ENCODE data around the gene TRABD2B. TPM values are rescaled to one million over a fixed set of nuclear protein-coding genes. Genes with fewer than 3 reads are reported as not detected.

Gene TRABD2B
- total and polyA plus RNA-seq, 2 donors (not counting 1 experiment from before 2014, with no cell fraction given), result under 0.01 TPM; not detected in 1

DNA sequence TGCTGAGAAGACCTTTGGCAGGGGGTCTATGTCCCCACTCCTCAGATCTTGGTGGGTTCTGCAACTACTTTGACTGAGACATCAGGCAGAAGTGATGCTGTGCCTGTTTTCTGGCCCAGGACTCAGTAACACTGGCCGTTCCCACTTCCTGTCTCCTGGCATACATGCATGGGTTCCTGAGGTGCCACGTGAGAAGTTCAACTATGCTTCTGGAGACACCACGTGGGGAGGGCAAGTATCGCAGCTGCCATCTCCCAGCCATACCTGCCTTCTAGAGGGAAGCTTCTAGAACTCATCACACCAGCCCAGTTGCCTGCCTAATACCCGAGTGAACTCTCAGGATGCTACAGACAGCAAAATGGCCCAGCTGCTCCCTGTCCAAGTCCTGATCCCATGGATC, 65.8 kb downstream of the TRABD2B start:
- Histone ChIP-seq H3K9ac (ENCODE audit: insufficient read depth, low read length) (no peak overlapping the region), H3K4me2 (ENCODE audit: extremely low read depth, insufficient read depth, low read length) (no peak overlapping the region), H3K4me3 (replicated peaks in 1 of 4; ENCODE audit: control extremely low read depth in 1 of 4, insufficient read depth in 1 of 4, low read depth in 3 of 4, low read length in 4 of 4) (no peak overlapping the region), H3K36me3 (ENCODE audit: control insufficient read depth, insufficient read depth, low read length) (no peaks in the 10 kb centered on the region), H2AFZ (ENCODE audit: low read length) (no peak overlapping the region), H3K79me2 (ENCODE audit: control insufficient read depth, insufficient read depth, low read length) (no peaks in the 10 kb centered on the region), H3K4me1 (ENCODE audit: control insufficient read depth, extremely low read depth, insufficient read depth, low read length) (no peaks in the 10 kb centered on the region), H4K20me1 (ENCODE audit: control insufficient read depth, extremely low read depth, insufficient read depth, low read length) (no peaks in the 10 kb centered on the region), H3K27me3 (ENCODE audit: control insufficient read depth, insufficient read depth, low read length) (no peaks in the 10 kb centered on the region), H3K9me3 (ENCODE audit: control insufficient read depth, insufficient read depth, low read depth, low read length) (no peaks in the 10 kb centered on the region), H3K27ac (ENCODE audit: insufficient read depth, low read length) (no peak overlapping the region)
- no peak for TF ChIP-seq EZH2 (IDR thresholded peaks at IDR 0.05; ENCODE audit: low read length, missing control alignments)
- TF ChIP-seq, protein P1, sequence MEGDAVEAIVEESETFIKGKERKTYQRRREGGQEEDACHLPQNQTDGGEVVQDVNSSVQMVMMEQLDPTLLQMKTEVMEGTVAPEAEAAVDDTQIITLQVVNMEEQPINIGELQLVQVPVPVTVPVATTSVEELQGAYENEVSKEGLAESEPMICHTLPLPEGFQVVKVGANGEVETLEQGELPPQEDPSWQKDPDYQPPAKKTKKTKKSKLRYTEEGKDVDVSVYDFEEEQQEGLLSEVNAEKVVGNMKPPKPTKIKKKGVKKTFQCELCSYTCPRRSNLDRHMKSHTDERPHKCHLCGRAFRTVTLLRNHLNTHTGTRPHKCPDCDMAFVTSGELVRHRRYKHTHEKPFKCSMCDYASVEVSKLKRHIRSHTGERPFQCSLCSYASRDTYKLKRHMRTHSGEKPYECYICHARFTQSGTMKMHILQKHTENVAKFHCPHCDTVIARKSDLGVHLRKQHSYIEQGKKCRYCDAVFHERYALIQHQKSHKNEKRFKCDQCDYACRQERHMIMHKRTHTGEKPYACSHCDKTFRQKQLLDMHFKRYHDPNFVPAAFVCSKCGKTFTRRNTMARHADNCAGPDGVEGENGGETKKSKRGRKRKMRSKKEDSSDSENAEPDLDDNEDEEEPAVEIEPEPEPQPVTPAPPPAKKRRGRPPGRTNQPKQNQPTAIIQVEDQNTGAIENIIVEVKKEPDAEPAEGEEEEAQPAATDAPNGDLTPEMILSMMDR (conservative IDR thresholded peaks at IDR 0.05 in 1 of 2, IDR thresholded peaks at IDR 0.05 in 1 of 2; ENCODE audit: low read depth in 1 of 2, low read length in 2 of 2), result no peak
- no peak for DNase-seq (ENCODE audit: low read depth in 2 of 2)

DNA sequence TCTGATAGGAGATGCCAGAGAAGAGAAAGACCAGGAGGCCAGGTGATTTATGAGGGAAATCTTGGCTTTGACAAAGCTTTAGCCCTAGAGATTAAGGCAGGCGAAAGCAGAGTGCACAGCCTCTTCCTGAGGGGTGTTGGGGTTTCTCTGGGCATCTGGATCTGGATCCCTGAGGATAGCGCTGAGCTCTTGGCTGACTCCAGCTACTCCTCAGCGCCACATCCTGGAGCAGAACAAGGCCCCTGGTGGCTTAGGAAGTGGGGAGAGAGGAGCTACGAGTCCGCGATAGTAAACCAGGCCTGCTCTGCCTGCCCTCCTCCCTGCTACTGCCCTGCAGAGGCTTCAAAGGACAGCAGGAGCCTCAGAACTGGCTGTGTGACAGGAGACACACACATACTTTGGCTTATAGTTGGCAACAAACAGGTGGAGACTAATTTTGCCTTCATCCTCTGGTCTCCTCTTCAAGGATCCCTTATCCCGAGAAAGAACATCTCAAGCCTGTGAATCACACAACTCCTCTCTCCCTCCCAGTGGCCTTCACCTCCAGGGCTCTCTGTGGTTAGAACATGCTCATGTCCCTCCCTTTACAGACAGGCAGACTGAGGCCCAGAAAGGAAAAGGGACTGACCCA, 66.9 kb downstream of the TRABD2B start:
- Histone ChIP-seq H3K9me3 (ENCODE audit: control insufficient read depth, insufficient read depth, low read depth, low read length) (no peaks in the 10 kb centered on the region), H2AFZ (ENCODE audit: low read length) (no peak overlapping the region), H3K4me3 (replicated peaks in 1 of 4; ENCODE audit: control extremely low read depth in 1 of 4, insufficient read depth in 1 of 4, low read depth in 3 of 4, low read length in 4 of 4) (no peak overlapping the region), H3K4me1 (ENCODE audit: control insufficient read depth, extremely low read depth, insufficient read depth, low read length) (no peaks in the 10 kb centered on the region), H3K9ac (ENCODE audit: insufficient read depth, low read length) (no peak overlapping the region), H3K36me3 (ENCODE audit: control insufficient read depth, insufficient read depth, low read length) (no peaks in the 10 kb centered on the region), H3K79me2 (ENCODE audit: control insufficient read depth, insufficient read depth, low read length) (no peaks in the 10 kb centered on the region), H3K27me3 (ENCODE audit: control insufficient read depth, insufficient read depth, low read length) (no peaks in the 10 kb centered on the region), H3K27ac (ENCODE audit: insufficient read depth, low read length) (no peak overlapping the region), H4K20me1 (ENCODE audit: control insufficient read depth, extremely low read depth, insufficient read depth, low read length) (no peaks in the 10 kb centered on the region), H3K4me2 (ENCODE audit: extremely low read depth, insufficient read depth, low read length) (no peak overlapping the region)
- no peak for DNase-seq (ENCODE audit: low read depth in 2 of 2)
- TF ChIP-seq, protein P1 (conservative IDR thresholded peaks at IDR 0.05 in 1 of 2, IDR thresholded peaks at IDR 0.05 in 1 of 2; ENCODE audit: low read depth in 1 of 2, low read length in 2 of 2), result no peak
- TF ChIP-seq EZH2 (IDR thresholded peaks at IDR 0.05; ENCODE audit: low read length, missing control alignments), result no peak

GRCh38 chr1:47927165-47927564, 70.0 kb downstream of the TRABD2B start:
- Histone ChIP-seq H3K27me3 (ENCODE audit: control insufficient read depth, insufficient read depth, low read length) (no peaks in the 10 kb centered on the region), H3K36me3 (ENCODE audit: control insufficient read depth, insufficient read depth, low read length) (no peaks in the 10 kb centered on the region), H3K9me3 (ENCODE audit: control insufficient read depth, insufficient read depth, low read depth, low read length) (no peaks in the 10 kb centered on the region), H3K4me3 (replicated peaks in 1 of 4; ENCODE audit: control extremely low read depth in 1 of 4, insufficient read depth in 1 of 4, low read depth in 3 of 4, low read length in 4 of 4) (no peak overlapping the region), H3K27ac (ENCODE audit: insufficient read depth, low read length) (no peak overlapping the region), H3K4me1 (ENCODE audit: control insufficient read depth, extremely low read depth, insufficient read depth, low read length) (no peaks in the 10 kb centered on the region), H3K9ac (ENCODE audit: insufficient read depth, low read length) (no peak overlapping the region), H3K4me2 (ENCODE audit: extremely low read depth, insufficient read depth, low read length) (no peak overlapping the region), H4K20me1 (ENCODE audit: control insufficient read depth, extremely low read depth, insufficient read depth, low read length) (no peaks in the 10 kb centered on the region), H2AFZ (ENCODE audit: low read length) (no peak overlapping the region), H3K79me2 (ENCODE audit: control insufficient read depth, insufficient read depth, low read length) (no peaks in the 10 kb centered on the region)
- TF ChIP-seq EZH2 (IDR thresholded peaks at IDR 0.05; ENCODE audit: low read length, missing control alignments), result no peak
- TF ChIP-seq, protein P1 (conservative IDR thresholded peaks at IDR 0.05 in 1 of 2, IDR thresholded peaks at IDR 0.05 in 1 of 2; ENCODE audit: low read depth in 1 of 2, low read length in 2 of 2), result no peak
- DNase-seq (ENCODE audit: low read depth in 2 of 2), result no peak
